Stimulated activated naive B cell treated with anti-CD40 and anti-IgM and Interleukin-4, amounts not matched to agents 10 μg/mL and 1 μg/mL and 100 μg/mL, for 72 hours (primary cell): ENCODE results near the gene DDX39B.
A peak's percentile ranks its signal among the peaks of the same experiment; 100 is the strongest.
"Not testable (repeated sequence)": the region's sequence is repeated elsewhere in the genome, so short reads cannot be mapped to it uniquely, and the experiment has no call there.

Experiments used
- ATAC-seq, 2 donors: fragments of 150-1000 bp; cut with Tn5 transposase; replicated peaks; 2 replicates each; pipeline ENCODE4 v1.10.0; 2021; ENCODE audit warnings: moderate library complexity in 1 of 2
- DNase-seq: peaks from one replicate; pipeline ENCODE4 v3.0.0; 2021
- H3K27ac Mint-ChIP-seq: one replicate; pipeline ENCODE4 v1.8.0; 2022; ENCODE audit warnings: mild to moderate bottlenecking, mixed read lengths
- H3K27me3 Mint-ChIP-seq, 2 donors: one replicate each; pipeline ENCODE4 v1.8.0; 2022; ENCODE audit warnings: mixed read lengths in 2 of 2
- H3K36me3 Mint-ChIP-seq, 2 donors: one replicate each; pipeline ENCODE4 v1.8.0; 2022; ENCODE audit warnings: mixed read lengths in 2 of 2, mild to moderate bottlenecking in 1 of 2
- H3K4me1 Mint-ChIP-seq, 2 donors: one replicate each; pipeline ENCODE4 v1.8.0; 2022; ENCODE audit warnings: mixed read lengths in 2 of 2, mild to moderate bottlenecking in 1 of 2
- H3K4me3 Mint-ChIP-seq, 2 donors: one replicate each; pipeline ENCODE4 v1.8.0; 2022; ENCODE audit warnings: mild to moderate bottlenecking in 2 of 2, mixed read lengths in 2 of 2, moderate library complexity in 1 of 2
- H3K9me3 Mint-ChIP-seq, 2 donors: one replicate each; pipeline ENCODE4 v1.8.0; 2022; ENCODE audit warnings: mixed read lengths in 2 of 2, mild to moderate bottlenecking in 1 of 2

The DDX39B gene

DNA sequence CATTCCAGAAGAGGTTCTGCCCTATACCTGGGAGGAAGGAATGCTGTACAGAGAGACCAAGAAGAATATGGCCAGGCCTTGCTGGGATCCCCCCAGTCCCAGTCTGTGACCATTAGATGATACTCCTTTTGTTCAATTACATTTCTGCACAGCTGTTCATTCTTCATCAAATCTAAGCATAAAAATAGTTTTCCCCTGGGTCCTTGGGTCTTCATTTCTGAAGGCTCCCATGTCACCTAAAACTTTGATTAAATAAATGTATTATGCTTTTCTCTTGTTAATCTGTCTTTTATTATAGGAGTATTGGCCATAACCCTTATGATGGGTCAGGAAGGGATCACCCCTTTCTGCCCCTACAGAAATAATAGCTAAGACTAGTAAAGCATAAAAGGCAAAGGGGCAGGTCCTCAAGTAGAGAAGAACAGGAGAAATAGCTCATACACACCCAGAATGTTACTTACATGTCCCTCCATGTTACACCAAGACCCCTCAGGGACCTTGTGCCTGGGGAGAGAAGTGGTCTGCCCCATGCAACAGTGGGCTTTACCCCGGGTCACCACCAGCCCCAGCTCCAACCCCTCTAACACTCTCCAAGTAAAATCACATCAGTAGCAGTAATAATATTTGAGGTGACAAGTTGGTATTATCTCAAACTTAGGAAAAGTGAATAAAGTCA, 28.2 kb upstream of the DDX39B start:
- ATAC-seq: no peak
- no peaks in the 10 kb centered on the region for H3K27me3 Mint-ChIP-seq

GRCh38 chr6:31568537-31568961, 26.7 kb upstream of the DDX39B start:
- H3K4me3 Mint-ChIP-seq: peak overlapping the region; percentile 58 to 73
- peak; percentile 75 to 84 for ATAC-seq
- H3K9me3 Mint-ChIP-seq: no peaks in the 10 kb centered on the region
- peaks cover 14 to 36% of the 10 kb centered on the region in 2 donors for H3K36me3 Mint-ChIP-seq
- peak overlapping the region; percentile 57 for H3K27ac Mint-ChIP-seq
- no peaks in the 10 kb centered on the region for H3K27me3 Mint-ChIP-seq
- peaks cover 61 to 83% of the 10 kb centered on the region in 2 donors for H3K4me1 Mint-ChIP-seq
- peak; percentile 73 for DNase-seq

More for the DNA sequence above, 28.2 kb upstream of the DDX39B start:
- H3K4me3 Mint-ChIP-seq: no peak overlapping the region
- peaks cover 13 to 35% of the 10 kb centered on the region in 2 donors for H3K36me3 Mint-ChIP-seq
- H3K27ac Mint-ChIP-seq: peak overlapping the region; percentile 6
- H3K4me1 Mint-ChIP-seq: peaks cover 65 to 85% of the 10 kb centered on the region in 2 donors
- no peaks in the 10 kb centered on the region for H3K9me3 Mint-ChIP-seq
- DNase-seq: no peak

DNA sequence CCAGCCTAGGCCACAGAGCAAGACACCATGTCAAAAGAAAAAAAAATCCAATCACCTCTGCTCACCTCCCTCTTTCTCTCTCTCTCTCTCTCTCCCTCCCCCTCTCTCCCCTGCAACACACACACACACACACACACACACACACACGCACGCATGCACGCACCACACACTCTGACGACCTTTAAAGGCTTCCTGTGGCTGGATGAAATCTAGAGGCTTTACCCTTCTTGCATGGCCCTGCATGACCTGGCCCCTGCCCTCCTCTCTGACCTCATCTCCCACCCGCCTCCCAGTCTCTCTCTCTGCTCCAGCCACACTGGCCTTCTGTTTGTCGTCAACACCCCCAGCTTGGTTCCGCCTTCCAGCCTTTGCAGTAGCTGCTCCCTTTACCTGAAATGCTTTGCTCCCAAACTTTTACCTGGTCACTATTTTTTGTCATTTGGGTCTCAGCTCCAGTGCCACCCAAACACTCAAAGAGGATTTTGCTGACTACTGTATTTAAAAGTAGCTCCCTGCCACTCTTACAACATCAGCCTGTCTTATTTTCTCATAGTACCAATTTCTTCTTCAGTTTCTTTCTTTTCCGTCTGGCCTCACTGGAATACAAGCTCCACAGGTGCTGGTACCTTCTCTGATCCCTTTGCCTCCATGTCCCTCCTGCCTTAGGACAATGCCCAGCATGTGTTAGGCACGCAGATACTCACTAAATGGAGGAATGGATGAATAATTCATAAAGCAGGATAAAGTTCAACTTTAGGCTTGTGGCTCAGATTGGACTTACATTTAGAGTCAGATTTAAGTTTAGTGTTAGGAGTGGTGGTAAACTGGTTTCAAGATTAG, 25.9 kb upstream of the DDX39B start:
- Mint-ChIP-seq H3K27me3 (no peaks in the 10 kb centered on the region), H3K9me3 (no peaks in the 10 kb centered on the region), H3K4me1 (peaks cover 59 to 81% of the 10 kb centered on the region in 2 donors), H3K4me3 (peak overlapping the region; percentile 58 to 73), H3K27ac (peak overlapping the region; percentile 57), H3K36me3 (peaks cover 10 to 34% of the 10 kb centered on the region in 2 donors)
- no peak for DNase-seq
- ATAC-seq: peak; percentile 14 to 20

- Mint-ChIP-seq H3K27ac (peak overlapping the region; percentile 92), H3K4me3 (peak overlapping the region; percentile 73 to 81), H3K27me3 (no peaks in the 10 kb centered on the region), H3K36me3 (peaks cover 23 to 65% of the 10 kb centered on the region in 2 donors), H3K4me1 (peaks cover 66 to 88% of the 10 kb centered on the region in 2 donors), H3K9me3 (peaks cover 0 to 2% of the 10 kb centered on the region in 2 donors)
- DNase-seq: no peak
- ATAC-seq: no peak
Observed at GRCh38 chr6:31560697-31561058, 18.9 kb upstream of the DDX39B start.

DNA sequence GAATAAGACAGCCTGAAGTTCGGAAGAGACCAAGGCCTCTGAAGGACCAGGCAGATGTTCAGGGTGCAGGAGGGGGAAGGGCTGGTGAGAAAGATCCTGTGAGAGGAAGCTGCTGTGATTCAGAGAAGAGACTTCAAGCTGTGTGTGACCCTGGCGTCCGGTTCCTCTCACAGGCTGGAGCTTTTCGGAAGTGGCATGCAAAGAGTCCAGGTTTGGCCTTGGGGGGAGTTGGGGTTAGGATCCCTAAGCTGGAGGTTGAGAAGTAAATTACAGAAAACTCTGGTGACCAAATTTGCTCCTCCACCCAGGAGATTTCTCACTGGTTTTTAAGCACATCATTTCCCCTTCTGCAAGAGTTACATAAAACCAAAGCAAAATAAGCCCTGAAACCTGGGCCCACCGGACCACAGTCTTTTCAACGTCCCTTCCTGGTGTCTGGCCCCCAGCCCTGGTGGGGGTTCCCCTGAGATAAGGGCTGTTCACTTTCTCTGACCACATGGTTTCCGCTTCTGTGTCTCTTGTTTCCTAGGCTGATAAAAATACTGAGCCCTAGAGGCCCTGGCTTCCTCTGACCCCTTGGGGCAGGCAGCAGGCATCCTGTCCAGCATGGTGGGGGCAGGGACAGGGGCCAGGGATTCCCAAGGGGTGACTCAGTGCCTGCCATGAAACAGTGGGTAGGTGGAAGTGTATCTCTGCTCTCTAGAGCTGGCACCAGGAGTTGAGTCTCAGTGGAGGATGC, 18.3 kb upstream of the DDX39B start:
- peak overlapping the region; percentile 92 for H3K27ac Mint-ChIP-seq

DNA sequence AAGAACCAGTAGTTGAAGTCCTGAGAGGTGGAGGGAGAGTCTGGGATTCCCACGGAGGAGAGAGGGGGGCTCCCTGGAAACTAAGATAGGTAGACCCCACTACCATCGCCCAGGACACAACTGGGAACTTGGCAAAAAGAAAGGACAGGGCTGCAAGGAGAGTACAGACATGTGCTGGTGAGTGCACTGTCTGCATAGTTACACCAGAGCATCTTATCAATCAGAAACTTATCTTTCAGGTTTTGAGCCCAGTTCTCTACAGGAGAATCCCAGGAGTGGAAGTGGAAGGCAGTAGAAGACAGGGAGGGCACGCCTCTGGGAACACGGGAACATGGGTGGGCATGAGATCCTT, 17.8 kb upstream of the DDX39B start:
- peak overlapping the region; percentile 92 for H3K27ac Mint-ChIP-seq
- no peak for DNase-seq
- peaks cover 58 to 77% of the 10 kb centered on the region in 2 donors for H3K4me1 Mint-ChIP-seq
- ATAC-seq: peak; percentile 13 to 16
- H3K9me3 Mint-ChIP-seq: peaks cover 0 to 2% of the 10 kb centered on the region in 2 donors
- H3K27me3 Mint-ChIP-seq: no peaks in the 10 kb centered on the region
- peak overlapping the region; percentile 81 to 86 for H3K4me3 Mint-ChIP-seq
- peaks cover 20 to 58% of the 10 kb centered on the region in 2 donors for H3K36me3 Mint-ChIP-seq

More for the DNA sequence above, 18.3 kb upstream of the DDX39B start:
- peak; percentile 74 to 77 for ATAC-seq
- peak; percentile 78 for DNase-seq
- Mint-ChIP-seq H3K9me3 (peaks cover 0 to 2% of the 10 kb centered on the region in 2 donors), H3K36me3 (peaks cover 20 to 62% of the 10 kb centered on the region in 2 donors), H3K4me1 (peaks cover 62 to 82% of the 10 kb centered on the region in 2 donors), H3K4me3 (peak overlapping the region; percentile 81 to 86), H3K27me3 (no peaks in the 10 kb centered on the region)

DNA sequence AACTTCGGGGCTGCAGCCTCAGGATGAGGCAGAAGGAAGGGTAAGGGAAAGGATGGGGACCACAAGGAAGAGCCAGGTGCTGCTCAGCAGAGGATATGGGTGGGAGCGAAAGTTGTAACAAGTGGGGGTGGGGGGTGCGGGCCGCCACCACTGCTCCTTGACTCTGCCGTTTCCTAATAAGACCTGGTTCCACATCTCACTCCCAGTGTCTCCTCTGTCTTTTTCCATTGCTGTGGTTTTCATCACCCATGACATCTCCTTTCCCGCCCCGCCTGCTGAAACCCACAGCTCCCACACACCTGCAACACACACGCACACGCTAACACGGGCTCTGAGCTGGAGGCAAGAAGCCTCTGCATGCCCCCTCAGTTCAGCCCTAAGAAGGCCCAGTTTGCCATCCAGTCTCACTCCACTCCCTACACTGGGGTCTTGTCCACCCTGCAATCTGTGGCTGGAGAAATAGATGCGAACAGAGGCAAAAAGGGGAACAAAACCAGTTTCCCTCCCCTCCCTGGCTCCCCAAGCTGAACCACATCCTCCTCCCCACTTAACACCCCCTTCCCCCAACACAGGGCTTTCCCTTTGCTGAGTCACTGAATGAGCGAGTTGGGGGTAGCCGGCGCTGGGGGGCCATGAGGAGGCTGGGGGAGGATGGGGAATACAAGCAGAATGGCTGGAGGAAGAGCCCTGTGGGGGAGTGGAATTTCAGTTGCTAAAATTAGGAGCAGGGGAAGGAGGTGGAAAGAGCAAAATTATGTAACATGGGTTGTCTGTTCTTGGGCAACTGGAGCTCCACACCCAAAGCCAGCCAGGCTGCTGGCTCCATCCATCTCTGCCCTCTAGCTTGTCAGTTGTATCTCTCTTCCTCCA, 17.1 kb upstream of the DDX39B start:
- ATAC-seq: peak; percentile 53 to 55
- peak overlapping the region; percentile 92 for H3K27ac Mint-ChIP-seq
- H3K4me3 Mint-ChIP-seq: peak overlapping the region; percentile 81 to 86
- peaks cover 19 to 57% of the 10 kb centered on the region in 2 donors for H3K36me3 Mint-ChIP-seq
- H3K9me3 Mint-ChIP-seq: peaks cover 0 to 2% of the 10 kb centered on the region in 2 donors
- peaks cover 57 to 72% of the 10 kb centered on the region in 2 donors for H3K4me1 Mint-ChIP-seq
- peak; percentile 72 for DNase-seq
- no peaks in the 10 kb centered on the region for H3K27me3 Mint-ChIP-seq

DNA sequence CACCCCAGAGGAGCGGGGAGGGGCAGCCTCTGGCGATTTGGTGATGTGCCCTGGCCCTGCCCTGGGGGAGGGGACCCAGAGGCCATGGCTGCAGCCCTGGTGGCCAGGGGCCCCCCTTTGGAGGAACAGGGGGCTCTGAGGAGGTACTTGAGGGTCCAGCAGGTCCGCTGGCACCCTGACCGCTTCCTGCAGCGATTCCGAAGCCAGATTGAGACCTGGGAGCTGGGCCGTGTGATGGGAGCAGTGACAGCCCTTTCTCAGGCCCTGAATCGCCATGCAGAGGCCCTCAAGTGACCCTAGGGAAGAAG, 16.5 kb upstream of the DDX39B start:
- peaks cover 16 to 55% of the 10 kb centered on the region in 2 donors for H3K36me3 Mint-ChIP-seq
- peaks cover 54 to 68% of the 10 kb centered on the region in 2 donors for H3K4me1 Mint-ChIP-seq
- DNase-seq (no peak), ATAC-seq (no peak)
- peak overlapping the region; percentile 81 to 86 for H3K4me3 Mint-ChIP-seq
- peak overlapping the region; percentile 92 for H3K27ac Mint-ChIP-seq
- H3K27me3 Mint-ChIP-seq: no peaks in the 10 kb centered on the region
- peaks cover 0 to 2% of the 10 kb centered on the region in 2 donors for H3K9me3 Mint-ChIP-seq

DNA sequence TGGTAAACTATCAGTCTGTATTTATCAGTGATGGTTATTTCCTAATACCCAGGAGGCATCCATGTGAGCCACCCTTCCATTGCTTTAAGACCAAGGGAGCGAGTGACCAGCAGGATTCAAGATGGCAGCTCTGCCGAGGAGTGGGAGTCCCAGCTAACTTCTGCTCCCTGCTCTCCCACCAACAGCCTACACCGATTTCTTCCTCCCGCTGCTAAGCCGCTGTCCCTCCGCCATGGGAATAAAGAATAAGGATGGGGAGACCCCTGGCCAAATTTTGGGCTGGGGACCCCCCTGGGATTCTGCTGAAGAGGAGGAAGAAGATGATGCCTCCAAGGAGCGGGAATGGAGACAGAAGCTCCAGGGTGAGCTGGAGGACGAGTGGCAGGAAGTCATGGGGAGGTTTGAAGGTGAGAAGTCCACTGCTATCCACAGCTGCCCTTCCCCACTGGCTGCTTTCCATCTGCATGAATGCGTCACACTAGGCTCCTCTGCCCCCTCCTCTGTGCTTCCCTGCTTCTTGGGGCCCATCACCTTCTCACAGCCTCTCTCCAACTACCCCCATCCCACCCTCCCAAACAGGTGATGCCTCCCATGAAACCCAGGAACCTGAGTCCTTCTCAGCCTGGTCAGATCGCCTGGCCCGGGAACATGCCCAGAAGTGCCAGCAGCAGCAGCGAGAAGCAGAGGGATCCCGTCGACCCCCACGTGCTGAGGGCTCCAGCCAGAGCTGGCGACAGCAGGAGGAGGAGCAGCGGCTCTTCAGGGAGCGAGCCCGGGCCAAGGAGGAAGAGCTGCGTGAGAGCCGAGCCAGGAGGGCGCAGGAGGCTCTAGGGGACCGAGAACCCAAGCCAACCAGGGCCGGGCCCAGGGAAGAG, 15.9 kb upstream of the DDX39B start:
- peak overlapping the region; percentile 81 to 86 for H3K4me3 Mint-ChIP-seq
- ATAC-seq (no peak), DNase-seq (no peak)
- H3K36me3 Mint-ChIP-seq: peaks cover 16 to 53% of the 10 kb centered on the region in 2 donors
- no peaks in the 10 kb centered on the region for H3K27me3 Mint-ChIP-seq
- peaks cover 0 to 2% of the 10 kb centered on the region in 2 donors for H3K9me3 Mint-ChIP-seq
- H3K4me1 Mint-ChIP-seq: peaks cover 49 to 62% of the 10 kb centered on the region in 2 donors
- peak overlapping the region; percentile 92 for H3K27ac Mint-ChIP-seq

DNA sequence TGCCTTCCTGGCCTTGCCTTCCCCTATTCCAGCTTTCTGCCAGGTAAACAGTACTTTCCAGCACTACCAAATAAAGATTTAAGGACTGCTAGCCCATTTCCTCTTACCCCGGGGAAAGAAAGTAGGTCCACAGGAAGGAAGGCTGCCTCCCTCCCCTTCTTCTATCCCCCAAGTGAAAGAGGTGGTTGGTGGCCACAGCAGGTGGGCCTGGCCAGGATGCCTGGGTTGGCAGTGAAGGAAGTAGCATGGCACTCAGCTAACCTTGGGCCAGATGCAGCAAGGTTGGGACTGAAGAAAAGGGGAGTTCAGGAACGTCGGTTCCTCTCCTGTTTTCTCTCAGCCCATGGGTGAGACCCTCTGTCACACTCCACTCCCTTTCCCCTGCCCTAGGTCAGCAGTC, 14.5 kb upstream of the DDX39B start:
- peaks cover 49 to 63% of the 10 kb centered on the region in 2 donors for H3K4me1 Mint-ChIP-seq
- peak overlapping the region; percentile 65 for H3K27ac Mint-ChIP-seq
- peak overlapping the region in 1 of 2 donors; percentile 17 for H3K4me3 Mint-ChIP-seq

GRCh38 chr6:31551371-31551770, 9.6 kb upstream of the DDX39B start:
- peaks cover 33 to 64% of the 10 kb centered on the region in 2 donors for H3K4me1 Mint-ChIP-seq

More for the DNA sequence above, 14.5 kb upstream of the DDX39B start:
- peaks cover 0 to 2% of the 10 kb centered on the region in 2 donors for H3K9me3 Mint-ChIP-seq
- DNase-seq: no peak
- ATAC-seq: no peak
- H3K27me3 Mint-ChIP-seq: no peaks in the 10 kb centered on the region
- H3K36me3 Mint-ChIP-seq: peaks cover 16 to 53% of the 10 kb centered on the region in 2 donors

GRCh38 chr6:31548544-31548873, 6.7 kb upstream of the DDX39B start:
- peaks cover 33 to 70% of the 10 kb centered on the region in 2 donors for H3K4me1 Mint-ChIP-seq
- no peaks in the 10 kb centered on the region for H3K9me3 Mint-ChIP-seq
- ATAC-seq: no peak
- peak overlapping the region; percentile 85 for H3K27ac Mint-ChIP-seq
- DNase-seq: no peak
- peaks cover 18 to 32% of the 10 kb centered on the region in 2 donors for H3K36me3 Mint-ChIP-seq
- no peaks in the 10 kb centered on the region for H3K27me3 Mint-ChIP-seq
- H3K4me3 Mint-ChIP-seq: peak overlapping the region; percentile 85

More at GRCh38 chr6:31551371-31551770, 9.6 kb upstream of the DDX39B start:
- Mint-ChIP-seq H3K4me3 (peak overlapping the region; percentile 2 to 53), H3K36me3 (peaks cover 18 to 39% of the 10 kb centered on the region in 2 donors), H3K27ac (peak overlapping the region; percentile 82)
- peak; percentile 52 for DNase-seq
- not testable (repeated sequence) for H3K9me3 Mint-ChIP-seq, H3K27me3 Mint-ChIP-seq
- ATAC-seq: peak; percentile 17 to 38
